NCI-H2196 treated with DMSO at 0.1 percent for 48 hours (cell line): ENCODE data around the gene NTN5.
A peak's percentile ranks its signal among the peaks of the same experiment; 100 is the strongest.

Experiments
- DNase-seq: peaks from one replicate; lab custom pipeline; 2025; ENCODE audit not compliant: unreplicated experiment; lab: John Stamatoyannopoulos, UW

NTN5 gene

GRCh38 chr19:48631225-48631624 is 41.6 kb downstream of the NTN5 start:
- no peak for DNase-seq

- DNase-seq, result no peak
Measured at GRCh38 chr19:48630296-48631063, 42.3 kb downstream of the NTN5 start.

- no peak for DNase-seq
Measured at GRCh38 chr19:48629599-48630295, 43.1 kb downstream of the NTN5 start.

GRCh38 chr19:48629297-48629598 is 43.6 kb downstream of the NTN5 start:
- DNase-seq, result no peak

- DNase-seq, result no peak
Measured at GRCh38 chr19:48628486-48629296, 44.1 kb downstream of the NTN5 start.

- no peak for DNase-seq
Measured at GRCh38 chr19:48627865-48628314, 44.9 kb downstream of the NTN5 start.

- DNase-seq, result no peak
Measured at GRCh38 chr19:48627201-48627864, 45.5 kb downstream of the NTN5 start.

- DNase-seq, result no peak
Measured at GRCh38 chr19:48625891-48626327, 46.9 kb downstream of the NTN5 start.

GRCh38 chr19:48624791-48625723 is 47.8 kb downstream of the NTN5 start:
- no peak for DNase-seq

- peak; percentile 97 for DNase-seq
Measured at GRCh38 chr19:48624067-48624594, 48.7 kb downstream of the NTN5 start.

GRCh38 chr19:48623556-48624066 is 49.2 kb downstream of the NTN5 start:
- DNase-seq, result no peak

GRCh38 chr19:48619692-48620585 is 52.9 kb downstream of the NTN5 start:
- DNase-seq, result no peak

GRCh38 chr19:48618916-48619691 is 53.7 kb downstream of the NTN5 start, which contains the start of the genes RPL18 and SPHK2:
RPL18 (minus strand) TSS chr19:48619178; CDS start chr19:48619143, 35 bp downstream.
SPHK2 (plus strand) TSS chr19:48619506; CDS start chr19:48620515, 1,009 bp downstream.
- DNase-seq, result peak; percentile 98

GRCh38 chr19:48618278-48618915 is 54.4 kb downstream of the NTN5 start:
- DNase-seq, result no peak

- DNase-seq, result no peak
Measured at GRCh38 chr19:48617146-48617937, 55.5 kb downstream of the NTN5 start.

GRCh38 chr19:48616491-48617056 is 56.2 kb downstream of the NTN5 start:
- no peak for DNase-seq
